IMR-90 (cell line): ENCODE measurements around the gene IL22RA2. TPM values are rescaled to one million over a fixed set of nuclear protein-coding genes. Genes with fewer than 3 reads are reported as not detected.

Source experiments
- ATAC-seq: fragments of 200-7000 bp; cut with Tn5 transposase; 2 replicates; pipeline ENCODE4 v1.9.1; 2020; ENCODE audit warnings: low read depth, mild to moderate bottlenecking, moderate library complexity
- BruUV-seq: library from RNA; stranded (reverse); fragments of 400-500 nt; replicated peaks from 2 replicates; lab custom pipeline; 2021; lab: Mats Ljungman, UMichigan
- CTCF ChIA-PET: fragments of 300-600 bp; formaldehyde crosslinking; extraction: SDS; loops from one replicate; lab custom pipeline; 2021; ENCODE audit warnings: antibody characterized with exemption; lab: Yijun Ruan, JAX
- POLR2A ChIA-PET: fragments of 300-600 bp; sonication (Branson Sonifier 250); formaldehyde crosslinking; loops from one replicate; lab custom pipeline; 2022; ENCODE audit warnings: antibody characterized with exemption; ENCODE audit not compliant: unreplicated experiment; lab: Charles Lee
- DNase-seq: peaks from one replicate; pipeline ENCODE4 v3.0.0; 2013
- H2AFZ ChIP-seq: replicated peaks from 2 replicates; pipeline ENCODE3; 2013; ENCODE audit warnings: low read length, mild to moderate bottlenecking; ENCODE audit not compliant: poor library complexity
- H2AK5ac ChIP-seq: 2 replicates; pipeline ENCODE4 v1.6.1; 2013; ENCODE audit warnings: low read depth, low read length, inconsistent platforms
- H2AK9ac ChIP-seq: replicated peaks from 2 replicates; pipeline ENCODE3; 2013; ENCODE audit warnings: mild to moderate bottlenecking, low read depth, low read length, moderate library complexity; ENCODE audit not compliant: poor library complexity
- H2BK120ac ChIP-seq: 2 replicates; pipeline ENCODE4 v1.6.1; 2013; ENCODE audit warnings: low read depth, low read length, inconsistent platforms
- H2BK15ac ChIP-seq: 3 replicates; pipeline ENCODE4 v1.6.1; 2013; ENCODE audit warnings: low read depth, low read length, inconsistent platforms
- H2BK20ac ChIP-seq: 2 replicates; pipeline ENCODE4 v1.6.1; 2013; ENCODE audit warnings: low read depth, mild to moderate bottlenecking, inconsistent platforms, low read length, moderate library complexity
- H2BK5ac ChIP-seq: 2 replicates; pipeline ENCODE4 v1.6.1; 2013; ENCODE audit warnings: mild to moderate bottlenecking, low read depth, low read length, inconsistent platforms; ENCODE audit not compliant: poor library complexity, severe bottlenecking
- H3K14ac ChIP-seq: replicated peaks from 2 replicates; pipeline ENCODE4 v1.6.1; 2013; ENCODE audit warnings: low read depth, low read length, inconsistent platforms
- H3K18ac ChIP-seq: 2 replicates; pipeline ENCODE4 v1.6.1; 2013; ENCODE audit warnings: low read depth, low read length, control low read depth
- H3K23ac ChIP-seq: 2 replicates; pipeline ENCODE4 v1.6.1; 2013; ENCODE audit warnings: low read depth, low read length, inconsistent platforms
- H3K27ac ChIP-seq: 2 replicates; pipeline ENCODE4 v1.5.1; 2013; ENCODE audit warnings: mild to moderate bottlenecking, control low read depth, low read length; ENCODE audit not compliant: insufficient read depth
- H3K27me3 ChIP-seq: 2 replicates; pipeline ENCODE4 v1.6.1; 2013; ENCODE audit warnings: low read length; ENCODE audit not compliant: control insufficient read depth, insufficient read depth
- H3K36me3 ChIP-seq: 2 replicates; pipeline ENCODE4 v1.6.1; 2013; ENCODE audit warnings: low read length, mixed read lengths; ENCODE audit not compliant: control insufficient read depth, insufficient read depth
- H3K4ac ChIP-seq: 2 replicates; pipeline ENCODE4 v1.6.1; 2013; ENCODE audit warnings: low read depth, low read length, inconsistent platforms
- H3K4me1 ChIP-seq: 2 replicates; pipeline ENCODE4 v1.6.1; 2013; ENCODE audit warnings: low read length, mixed read lengths; ENCODE audit not compliant: control insufficient read depth, insufficient read depth
- H3K4me2 ChIP-seq: 2 replicates; pipeline ENCODE4 v1.6.1; 2013; ENCODE audit warnings: low read depth, mild to moderate bottlenecking, control low read depth, low read length, moderate library complexity
- H3K4me3 ChIP-seq: 2 replicates; pipeline ENCODE4 v1.5.1; 2013; ENCODE audit warnings: low read depth, mild to moderate bottlenecking, control low read depth, low read length, moderate library complexity; ENCODE audit not compliant: insufficient read depth
- H3K56ac ChIP-seq: 2 replicates; pipeline ENCODE4 v1.6.1; 2013; ENCODE audit warnings: low read length, inconsistent platforms; ENCODE audit not compliant: insufficient read depth; ENCODE audit errors: extremely low read depth
- H3K79me1 ChIP-seq, 2 experiments: 2 replicates each; pipeline ENCODE4 v1.6.1; 2013; ENCODE audit warnings: low read length in 2 of 2, inconsistent platforms in 1 of 2, low read depth in 1 of 2
- H3K9ac ChIP-seq: 2 replicates; pipeline ENCODE4 v1.6.1; 2013; ENCODE audit warnings: low read depth, low read length, control low read depth
- H3K9me1 ChIP-seq: 2 replicates; pipeline ENCODE4 v1.6.1; 2013; ENCODE audit warnings: low read length, inconsistent platforms; ENCODE audit not compliant: insufficient read depth
- H3K9me3 ChIP-seq: 2 replicates; pipeline ENCODE4 v1.6.1; 2013; ENCODE audit warnings: low read length; ENCODE audit not compliant: control insufficient read depth, insufficient read depth
- H4K20me1 ChIP-seq: 2 replicates; pipeline ENCODE4 v1.6.1; 2013; ENCODE audit warnings: low read length, inconsistent platforms; ENCODE audit not compliant: insufficient read depth
- H4K5ac ChIP-seq: 2 replicates; pipeline ENCODE4 v1.6.1; 2013; ENCODE audit warnings: mild to moderate bottlenecking, low read depth, low read length, control low read depth
- H4K8ac ChIP-seq, 2 experiments: 2 replicates each; pipeline ENCODE4 v1.6.1; 2013; ENCODE audit warnings: low read depth in 2 of 2, low read length in 2 of 2, control low read depth in 1 of 2, inconsistent platforms in 1 of 2
- H4K91ac ChIP-seq: 2 replicates; pipeline ENCODE4 v1.6.1; 2013; ENCODE audit warnings: low read depth, low read length, inconsistent platforms; ENCODE audit not compliant: insufficient read depth
- CEBPB ChIP-seq: IDR thresholded peaks from 2 replicates; pipeline ENCODE4 v1.6.1; 2012; ENCODE audit warnings: low read depth, low read length, improper control_type of control experiment
- CHD1 ChIP-seq: IDR thresholded peaks from 2 replicates; pipeline ENCODE4 v1.6.1; 2012; ENCODE audit warnings: low read depth, low read length, improper control_type of control experiment
- CTCF ChIP-seq: conservative IDR thresholded peaks from 2 replicates; pipeline ENCODE4 v1.5.1; 2012; ENCODE audit warnings: mild to moderate bottlenecking, low read depth, low read length, improper control_type of control experiment
- MAFK ChIP-seq: IDR thresholded peaks from 2 replicates; pipeline ENCODE4 v1.6.1; 2012; ENCODE audit warnings: low read depth, low read length, improper control_type of control experiment
- MAZ ChIP-seq: IDR thresholded peaks from 2 replicates; pipeline ENCODE4 v1.6.1; 2012; ENCODE audit warnings: low read depth, mild to moderate bottlenecking, low read length, improper control_type of control experiment, moderate library complexity, borderline replicate concordance
- MXI1 ChIP-seq: IDR thresholded peaks from 2 replicates; pipeline ENCODE4 v1.6.1; 2012; ENCODE audit warnings: low read depth, mild to moderate bottlenecking, low read length, moderate library complexity, borderline replicate concordance
- NFE2L2 ChIP-seq: fragments of 150-350 bp; IDR thresholded peaks from 2 replicates; pipeline ENCODE4 v1.6.1; 2016; ENCODE audit warnings: low read depth, mild to moderate bottlenecking, low read length
- RAD21 ChIP-seq: IDR thresholded peaks from 2 replicates; pipeline ENCODE4 v1.6.1; 2012; ENCODE audit warnings: low read length, improper control_type of control experiment
- RFX5 ChIP-seq: IDR thresholded peaks from 2 replicates; pipeline ENCODE4 v1.8.0; 2012; ENCODE audit warnings: low read depth, mild to moderate bottlenecking, low read length, moderate library complexity
- WGBS, 2 experiments: methylation state at CpG; one replicate each; pipeline versions ENCODE4 v1.1.5 to v1.1.7; 2013; ENCODE audit warnings: missing lambda C conversion rate in 2 of 2; ENCODE audit not compliant: insufficient read length in 1 of 2; ENCODE audit errors: extremely low coverage in 2 of 2; 5-methylcytosine and 5-hydroxymethylcytosine counted together
- dilution Hi-C: fragments of 300-500 bp; cut with HindIII; formaldehyde crosslinking; loops from one replicate; pipeline ENCODE4 v1.14.3; 2018; ENCODE audit warnings: low sequenced_read_pairs; ENCODE audit not compliant: unreplicated experiment
- in situ Hi-C: fragments of 300-500 bp; cut with MboI; formaldehyde crosslinking; loops from 3 replicates; pipeline ENCODE4 v1.14.3; 2019; ENCODE audit warnings: low sequenced_read_pairs, inconsistent platforms, mixed read lengths
- intact Hi-C: fragments of 100-400 bp; cut with micrococcal nuclease; formaldehyde crosslinking; loops from 2 replicates; pipeline ENCODE4 v1.10.0; 2022
- polyA plus RNA-seq, 3 experiments: library from polyadenylated mRNA; depleted of rRNA; stranded (reverse); fragments of >200 nt; gene quantifications; 2 replicates each; pipeline ENCODE4 v1.2.3, GENCODE V29; 2012; ENCODE audit warnings: low replicate concordance in 1 of 3
- total RNA-seq: library from RNA; depleted of rRNA; stranded (reverse); fragments of >200 nt; gene quantifications from 2 replicates; pipeline ENCODE4 v1.2.3, GENCODE V29; 2012
- TF ChIP-seq, protein P1 (sequence below): fragments of 150-350 bp; IDR thresholded peaks from 2 replicates; pipeline ENCODE4 v1.6.1; 2017; ENCODE audit warnings: mild to moderate bottlenecking, antibody characterized with exemption, low read length, low read depth

Gene IL22RA2
- total and polyA plus RNA-seq, 2 of the 4 experiments (the other 2 are of a cell fraction) = not detected

- Histone ChIP-seq H3K36me3 (no peaks in the 10 kb centered on the region), H3K9me1 (no peaks in the 10 kb centered on the region), H3K9me3 (peaks cover 7% of the 10 kb centered on the region), H3K79me1 (no peaks in the 10 kb centered on the region), H4K20me1 (no peaks in the 10 kb centered on the region), H2AK9ac (no peak overlapping the region), H2BK15ac (no peak overlapping the region), H3K56ac (no peak overlapping the region), H3K9ac (no peak overlapping the region), H4K8ac (no peak overlapping the region), H3K14ac (no peak overlapping the region), H3K27me3 (no peaks in the 10 kb centered on the region; the same call in 1 of the 2 replicates), H2AK5ac (no peak overlapping the region), H3K18ac (no peak overlapping the region), H3K23ac (no peak overlapping the region), H2BK120ac (no peak overlapping the region), H2BK20ac (no peak overlapping the region), H3K4ac (no peak overlapping the region), H3K4me2 (no peak overlapping the region), H3K27ac (no peak overlapping the region), H3K4me1 (no peaks in the 10 kb centered on the region), H2AFZ (no peak overlapping the region), H3K4me3 (no peak overlapping the region), H2BK5ac (no peak overlapping the region), H4K91ac (no peak overlapping the region), H4K5ac (no peak overlapping the region)
- ChIA-PET POLR2A (no interaction called here), CTCF (no interaction called here)
- dilution Hi-C loops (no loop called here), in situ Hi-C loops (no loop called here), intact Hi-C loops (no loop called here)
- no peak for TF ChIP-seq CEBPB
- TF ChIP-seq, protein P1, sequence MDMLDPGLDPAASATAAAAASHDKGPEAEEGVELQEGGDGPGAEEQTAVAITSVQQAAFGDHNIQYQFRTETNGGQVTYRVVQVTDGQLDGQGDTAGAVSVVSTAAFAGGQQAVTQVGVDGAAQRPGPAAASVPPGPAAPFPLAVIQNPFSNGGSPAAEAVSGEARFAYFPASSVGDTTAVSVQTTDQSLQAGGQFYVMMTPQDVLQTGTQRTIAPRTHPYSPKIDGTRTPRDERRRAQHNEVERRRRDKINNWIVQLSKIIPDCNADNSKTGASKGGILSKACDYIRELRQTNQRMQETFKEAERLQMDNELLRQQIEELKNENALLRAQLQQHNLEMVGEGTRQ = no peak
- no peak for TF ChIP-seq MXI1
- no peak for TF ChIP-seq MAFK
- no peak for TF ChIP-seq MAZ
- no peak for TF ChIP-seq RAD21
- TF ChIP-seq RFX5 = no peak
- TF ChIP-seq CHD1 = no peak
- TF ChIP-seq NFE2L2 = no peak
- TF ChIP-seq CTCF = no peak
- ATAC-seq = no peak
- whole genome bisulfite sequencing, 2 experiments = no CpG with 5 or more reads among the region's 1 CpG
- DNase-seq = no peak
- BruUV-seq = no TSS peak
Measured at GRCh38 chr6:137177611-137178010, 4.2 kb upstream of the IL22RA2 start.
